Erythroblast (primary cell): ENCODE results near the gene TRIM61.

Source experiments
- GATA1 ChIP-seq: IDR thresholded peaks from 2 replicates; pipeline ENCODE4 v1.6.1; 2011; ENCODE audit warnings: low read depth, mild to moderate bottlenecking, control low read depth, low read length, moderate library complexity
- POLR2A ChIP-seq: IDR thresholded peaks from 2 replicates; pipeline ENCODE4 v1.6.1; 2011; ENCODE audit warnings: mild to moderate bottlenecking, low read length

GRCh38 chr4:165006886-165007285 lies 29.4 kb upstream of the TRIM61 start:
- no peak for TF ChIP-seq POLR2A
- TF ChIP-seq GATA1 = no peak
